B cell (primary cell): ENCODE measurements around the gene COG2.

Experiments used
- EZH2 ChIP-seq: IDR thresholded peaks from 2 replicates; pipeline ENCODE4 v1.6.1; 2012; ENCODE audit warnings: borderline replicate concordance, low read depth, mild to moderate bottlenecking, moderate library complexity, low read length; ENCODE audit not compliant: insufficient read depth, poor library complexity, severe bottlenecking
- TF ChIP-seq, protein P1 (sequence below): fragments of 200-600 bp; IDR thresholded peaks from one replicate; pipeline ENCODE4 v1.8.0; 2022; ENCODE audit warnings: antibody characterized with exemption, mild to moderate bottlenecking

DNA sequence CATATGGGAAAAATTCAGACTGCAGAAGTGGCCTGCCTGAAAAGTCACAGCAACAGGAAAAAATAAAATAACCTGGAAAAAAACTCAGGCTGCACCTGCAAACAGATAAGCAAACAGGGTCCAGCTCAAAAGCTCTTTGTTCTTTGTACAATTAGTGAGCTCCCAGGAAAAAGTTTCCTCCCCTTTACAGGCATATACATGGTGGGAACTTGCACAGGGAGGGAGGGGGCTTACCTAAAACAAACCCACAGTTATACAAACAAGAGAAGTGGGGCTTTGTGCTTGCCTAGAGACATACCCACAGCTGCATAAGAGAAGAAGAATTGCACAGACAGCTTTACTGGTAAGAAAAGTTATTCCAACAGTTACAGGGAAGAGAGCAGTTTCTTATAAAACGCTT lies 31.7 kb upstream of the COG2 start:
- no peak for TF ChIP-seq EZH2
- TF ChIP-seq, protein P1, sequence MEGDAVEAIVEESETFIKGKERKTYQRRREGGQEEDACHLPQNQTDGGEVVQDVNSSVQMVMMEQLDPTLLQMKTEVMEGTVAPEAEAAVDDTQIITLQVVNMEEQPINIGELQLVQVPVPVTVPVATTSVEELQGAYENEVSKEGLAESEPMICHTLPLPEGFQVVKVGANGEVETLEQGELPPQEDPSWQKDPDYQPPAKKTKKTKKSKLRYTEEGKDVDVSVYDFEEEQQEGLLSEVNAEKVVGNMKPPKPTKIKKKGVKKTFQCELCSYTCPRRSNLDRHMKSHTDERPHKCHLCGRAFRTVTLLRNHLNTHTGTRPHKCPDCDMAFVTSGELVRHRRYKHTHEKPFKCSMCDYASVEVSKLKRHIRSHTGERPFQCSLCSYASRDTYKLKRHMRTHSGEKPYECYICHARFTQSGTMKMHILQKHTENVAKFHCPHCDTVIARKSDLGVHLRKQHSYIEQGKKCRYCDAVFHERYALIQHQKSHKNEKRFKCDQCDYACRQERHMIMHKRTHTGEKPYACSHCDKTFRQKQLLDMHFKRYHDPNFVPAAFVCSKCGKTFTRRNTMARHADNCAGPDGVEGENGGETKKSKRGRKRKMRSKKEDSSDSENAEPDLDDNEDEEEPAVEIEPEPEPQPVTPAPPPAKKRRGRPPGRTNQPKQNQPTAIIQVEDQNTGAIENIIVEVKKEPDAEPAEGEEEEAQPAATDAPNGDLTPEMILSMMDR = no peak
